T-helper 2 cell (primary cell): ENCODE data around the gene LRRC51.
"Not testable (repeated sequence)": the region's sequence is repeated elsewhere in the genome, so short reads cannot be mapped to it uniquely, and the experiment has no call there.

Experiments
- DNase-seq, 5 experiments: peaks; one replicate each; pipeline versions ENCODE4 v3.0.0 to v3.0.0-alpha.2; 2012 to 2022

LRRC51 gene

GRCh38 chr11:72141066-72141465 lies 60.4 kb downstream of the LRRC51 start:
- DNase-seq = peak in 1 of 5 experiments; percentile 84

- DNase-seq = not testable (repeated sequence)
Observed at GRCh38 chr11:72142086-72142485, 61.4 kb downstream of the LRRC51 start.

GRCh38 chr11:72142543-72142942 lies 61.9 kb downstream of the LRRC51 start:
- DNase-seq = not testable (repeated sequence)

- no peak for DNase-seq
Observed at GRCh38 chr11:72144807-72145565, 64.3 kb downstream of the LRRC51 start.
